Kidney capillary endothelial cell (primary cell): Measurements from ENCODE around the gene RPS21.

ENCODE experiments used
- DNase-seq: peaks from one replicate; pipeline ENCODE4 v3.0.0-alpha.2; 2018; ENCODE audit warnings: low spot score

RPS21 gene

GRCh38 chr20:62354031-62354808 is 32.7 kb upstream of the RPS21 start:
- no peak for DNase-seq

- no peak for DNase-seq
Measured at GRCh38 chr20:62354811-62355341, 32.0 kb upstream of the RPS21 start.

- no peak for DNase-seq
Measured at GRCh38 chr20:62355516-62355877, 31.4 kb upstream of the RPS21 start.

GRCh38 chr20:62355878-62356588 is 30.9 kb upstream of the RPS21 start:
- DNase-seq = no peak

DNA sequence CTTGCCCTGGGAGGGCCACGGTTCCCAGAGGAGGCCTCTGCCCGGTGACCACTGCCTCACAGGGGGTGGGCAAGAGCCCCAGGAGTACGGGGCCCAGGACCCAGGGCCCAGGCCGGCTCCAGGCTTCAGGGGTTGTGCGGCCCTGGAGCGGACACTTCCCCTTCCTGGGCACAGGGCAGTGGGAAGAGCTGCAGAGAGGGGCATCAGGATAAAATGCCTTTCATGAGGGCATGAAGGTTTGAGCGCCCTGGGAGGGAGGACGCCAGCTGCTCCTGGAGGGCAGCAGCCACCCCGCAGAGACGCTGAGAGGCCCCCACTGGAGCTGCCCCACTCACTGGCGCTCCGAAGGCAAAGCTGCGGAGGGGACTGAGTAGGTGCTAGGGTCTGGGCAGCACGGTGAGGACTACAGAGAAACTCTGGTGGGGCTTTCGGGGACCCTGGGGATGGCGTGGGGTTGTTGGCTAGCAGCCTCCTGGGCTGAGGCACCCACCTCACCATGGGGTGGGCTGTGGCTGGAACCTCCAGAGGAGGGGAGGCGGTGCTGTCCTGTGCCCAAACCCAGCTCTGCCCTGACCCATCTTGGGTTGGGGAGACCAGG is 30.2 kb upstream of the RPS21 start:
- no peak for DNase-seq

- DNase-seq = peak; percentile 78
Measured at GRCh38 chr20:62357187-62357667, 29.7 kb upstream of the RPS21 start.

- DNase-seq = no peak
Measured at GRCh38 chr20:62357681-62358080, 29.2 kb upstream of the RPS21 start.

- DNase-seq = no peak
Measured at GRCh38 chr20:62358171-62359042, 28.5 kb upstream of the RPS21 start.

- DNase-seq = no peak
Measured at GRCh38 chr20:62359043-62359490, 27.8 kb upstream of the RPS21 start.

DNA sequence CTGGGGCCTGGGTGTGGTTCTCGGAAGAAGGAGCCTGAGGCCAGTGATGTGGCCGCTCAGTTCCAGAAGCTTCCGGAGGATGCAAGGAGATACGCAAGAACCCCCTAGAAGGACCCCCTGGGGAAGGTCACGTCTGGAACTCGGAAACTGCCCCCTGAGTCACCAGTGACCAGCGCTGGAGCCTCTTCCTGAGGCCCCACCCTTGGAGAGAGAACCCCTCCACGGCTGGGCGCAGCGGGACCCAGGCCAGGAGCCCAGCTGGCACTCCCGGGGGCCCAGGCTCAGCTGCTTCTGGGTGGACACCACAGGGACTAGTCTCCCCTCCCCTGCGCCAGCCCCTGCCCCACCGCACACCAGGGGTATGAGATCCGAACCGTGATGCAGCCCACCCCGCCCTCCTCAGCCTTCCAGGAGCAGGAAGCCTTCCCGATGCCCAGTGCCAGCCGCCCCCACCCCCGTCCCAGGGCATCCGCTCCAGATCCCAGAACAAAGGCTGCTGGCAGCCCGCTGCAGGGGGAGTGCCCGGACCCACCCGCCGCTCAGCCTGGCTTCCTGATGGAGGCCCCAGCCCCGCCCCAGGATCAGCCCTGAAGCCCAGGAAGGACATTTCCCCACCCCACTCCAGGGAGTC is 27.3 kb upstream of the RPS21 start:
- DNase-seq = peak; percentile 97

DNA sequence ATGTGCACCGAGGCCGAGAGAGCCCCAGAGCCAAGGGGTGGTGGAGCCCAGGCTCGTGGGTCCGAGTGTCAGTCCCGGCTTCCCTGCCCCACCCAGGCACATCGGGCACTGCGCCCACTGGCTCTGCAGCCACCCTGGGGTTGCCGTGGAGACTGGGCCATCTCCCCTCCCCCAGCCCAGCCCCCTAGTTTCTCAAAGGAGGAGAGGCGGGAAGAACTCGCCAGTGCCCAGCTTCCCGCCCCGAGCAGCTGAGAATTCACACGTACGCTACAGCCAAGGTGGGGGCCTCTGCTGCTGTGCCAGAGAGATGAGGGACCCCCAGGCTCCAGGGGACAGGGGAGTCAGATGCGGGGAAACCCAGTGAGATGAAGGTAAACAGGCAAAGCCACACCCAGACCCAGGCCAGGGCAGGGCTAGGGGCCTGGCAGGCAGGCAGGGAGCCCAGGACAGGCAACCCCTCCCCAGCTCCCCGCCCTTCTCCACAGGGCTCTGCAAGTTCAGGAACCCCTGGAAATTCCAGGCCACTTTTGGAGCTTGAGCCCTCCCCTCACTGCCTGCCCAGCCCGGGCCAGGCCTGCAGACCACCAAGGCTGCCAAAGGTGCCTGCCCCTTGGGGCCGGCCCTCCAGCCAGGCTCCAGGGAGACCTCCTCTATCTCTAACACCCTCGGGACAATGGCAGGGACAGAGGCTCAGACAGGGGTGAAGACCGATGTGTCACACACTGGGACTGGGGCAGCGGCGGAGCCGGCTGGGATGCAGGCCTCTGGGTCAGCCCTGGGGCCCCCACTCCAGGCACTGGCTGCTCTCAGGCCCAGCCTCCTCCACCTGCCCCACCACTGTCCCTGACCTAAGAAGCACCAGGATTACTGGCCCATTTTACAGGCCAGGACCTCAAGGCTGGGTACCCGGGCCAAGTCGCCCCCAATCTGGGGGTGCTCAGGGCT is 25.8 kb upstream of the RPS21 start:
- no peak for DNase-seq

DNA sequence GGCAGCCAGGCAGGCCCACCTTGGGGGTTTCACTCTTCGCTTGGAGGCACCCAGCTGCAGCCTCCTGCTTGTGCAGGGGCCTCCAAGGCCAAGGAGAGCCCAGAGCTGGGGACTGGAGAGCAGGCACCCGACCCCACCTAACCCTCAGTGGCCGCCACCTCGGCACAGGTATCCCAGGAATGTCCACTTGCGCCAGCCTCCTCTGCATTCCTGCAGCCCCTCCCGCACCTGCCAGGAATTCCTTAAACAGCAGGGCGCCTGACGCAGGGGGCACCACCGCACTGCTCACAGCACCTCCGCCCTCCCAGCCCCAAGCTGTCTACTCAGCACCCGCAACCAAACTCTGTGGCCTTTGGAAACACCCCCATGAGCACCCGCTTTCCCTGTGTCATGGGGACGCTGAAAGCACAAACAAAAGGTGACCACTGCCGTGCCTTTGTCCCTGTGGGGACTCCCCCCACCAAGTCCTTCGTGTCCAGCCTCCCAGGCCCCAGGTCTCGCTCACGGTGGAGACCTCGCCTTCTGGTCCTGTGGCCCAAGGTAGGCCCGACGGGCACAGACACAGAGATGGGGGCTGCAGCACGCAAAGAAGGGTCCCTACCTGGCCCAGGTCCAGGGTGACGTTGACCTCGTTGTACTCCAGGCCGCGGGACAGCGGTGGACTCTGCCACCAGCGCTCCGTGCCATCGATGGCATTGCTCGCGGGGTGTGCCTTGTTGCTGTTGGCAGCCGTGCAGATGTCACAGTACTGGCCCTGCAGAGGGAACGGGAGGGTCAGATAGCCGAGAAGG is 24.9 kb upstream of the RPS21 start:
- no peak for DNase-seq

DNA sequence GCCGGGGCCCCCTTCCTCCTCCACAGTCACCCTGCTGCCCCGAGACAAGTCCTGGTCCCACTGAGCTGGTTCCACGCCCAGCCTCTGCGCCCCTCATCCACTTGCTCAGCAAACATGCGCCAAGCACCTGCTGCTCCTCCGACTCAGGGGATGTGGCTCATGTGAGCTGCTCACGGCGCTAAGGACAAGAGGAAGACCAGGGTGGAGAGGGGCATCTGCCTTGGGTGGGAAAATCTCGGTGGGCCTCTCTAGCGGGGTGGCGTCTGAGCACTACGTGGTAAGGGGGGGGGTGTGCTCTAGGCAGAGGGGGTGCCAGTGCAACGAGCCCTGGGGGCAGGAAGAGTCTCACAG is 24.3 kb upstream of the RPS21 start:
- no peak for DNase-seq

- no peak for DNase-seq
Measured at GRCh38 chr20:62362991-62363919, 23.6 kb upstream of the RPS21 start.

DNA sequence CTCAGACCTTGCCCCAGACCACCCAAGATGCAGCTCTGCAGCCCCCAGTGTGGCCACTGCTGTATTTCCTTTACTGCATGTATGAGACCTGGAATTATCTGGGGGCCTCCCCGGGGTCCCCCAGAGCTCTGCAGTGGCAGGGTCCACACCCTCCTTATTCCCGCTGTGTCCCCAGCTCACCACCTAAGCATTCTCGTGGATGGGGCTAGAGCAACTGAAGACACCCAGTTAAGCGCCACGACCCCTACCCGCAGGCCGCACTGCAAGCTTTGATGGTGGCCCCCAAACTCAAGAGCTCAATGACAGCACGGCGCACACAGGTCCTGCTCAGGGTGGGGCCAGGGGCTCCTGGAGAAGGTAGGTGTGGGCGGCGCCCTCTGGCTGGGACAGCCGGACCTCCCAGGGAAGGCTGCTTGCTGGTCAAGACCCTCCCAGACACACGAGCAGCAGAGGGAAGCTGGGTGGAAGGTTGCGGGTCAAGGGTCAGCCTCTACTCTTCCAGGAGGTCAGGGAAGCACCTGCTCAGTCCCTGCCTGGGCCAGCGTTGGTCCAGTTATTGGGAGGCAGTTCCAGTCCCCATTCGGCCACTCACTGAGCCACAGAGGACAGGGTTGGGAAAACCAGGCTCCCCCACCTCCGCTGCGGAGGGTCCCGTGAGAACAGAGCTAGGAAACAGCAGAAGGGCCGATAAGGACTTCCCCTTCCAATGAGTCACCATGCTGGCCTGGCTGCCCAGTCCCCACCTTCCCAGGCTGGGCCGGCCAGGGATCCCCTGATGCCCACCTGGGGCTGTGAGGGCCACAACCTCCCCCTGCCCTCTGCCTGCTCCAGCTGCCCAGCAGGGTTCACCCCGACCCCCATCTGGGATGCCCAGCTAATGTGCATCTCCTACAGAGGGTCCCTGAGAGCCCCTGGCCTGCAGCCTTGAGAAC is 22.7 kb upstream of the RPS21 start:
- DNase-seq = peak; percentile 64

- no peak for DNase-seq
Measured at GRCh38 chr20:62364911-62365736, 21.8 kb upstream of the RPS21 start.
